Measurements from ENCODE around the gene ZNF865.

ZNF865 gene

DNA sequence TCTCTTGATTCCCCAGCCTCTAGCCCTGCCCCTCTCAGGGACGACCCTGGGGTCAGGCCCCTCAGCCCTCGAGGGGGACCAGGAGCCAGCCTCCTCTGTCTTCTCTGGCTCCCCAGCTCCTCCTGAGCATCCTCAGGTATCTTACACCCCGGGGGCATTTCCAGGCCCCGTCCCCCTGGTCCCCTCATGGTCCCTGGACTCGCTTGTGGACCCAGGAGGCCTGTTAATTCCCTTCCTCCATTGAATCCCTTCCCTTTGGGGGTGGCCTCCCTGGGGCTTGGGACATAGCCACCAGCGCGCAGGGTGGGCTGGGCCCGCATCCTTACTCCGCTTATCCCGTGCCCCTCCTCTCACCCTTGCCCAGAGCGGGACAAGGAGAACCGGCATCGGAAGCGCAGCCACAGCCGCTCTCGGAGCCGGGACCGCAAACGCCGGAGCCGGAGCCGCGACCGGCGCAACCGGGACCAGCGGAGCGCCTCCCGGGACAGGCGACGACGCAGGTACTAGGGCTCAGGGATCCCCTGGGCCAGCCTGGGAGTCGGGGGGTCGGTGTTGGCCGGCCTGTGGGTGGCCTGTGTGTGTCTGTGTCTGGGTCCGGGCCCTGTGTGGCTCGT is 53.5 kb downstream of the ZNF865 start:
- no peak for DNase-seq (ENCODE audit: low spot score)

DNA sequence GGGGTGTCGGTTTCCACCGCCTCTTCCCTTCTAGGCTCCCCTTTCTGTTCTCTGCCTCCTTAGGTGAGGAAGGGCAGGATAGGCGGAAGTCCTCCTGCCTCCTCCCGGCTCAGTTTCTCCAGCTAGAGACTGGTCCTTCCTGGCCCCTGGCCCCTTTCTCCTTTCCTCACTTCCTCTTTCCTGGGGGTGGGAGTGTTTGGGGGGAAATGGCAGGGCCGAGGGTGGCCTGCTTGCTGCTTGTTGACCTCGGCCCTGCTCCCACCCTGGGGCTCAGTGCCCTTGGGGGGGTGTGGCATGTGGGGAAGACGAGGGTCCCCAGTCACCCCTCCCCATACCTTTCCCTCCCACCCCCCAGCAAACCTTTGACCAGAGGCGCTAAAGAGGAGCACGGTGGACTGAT is 54.4 kb downstream of the ZNF865 start:
- DNase-seq (ENCODE audit: low spot score) = no peak

DNA sequence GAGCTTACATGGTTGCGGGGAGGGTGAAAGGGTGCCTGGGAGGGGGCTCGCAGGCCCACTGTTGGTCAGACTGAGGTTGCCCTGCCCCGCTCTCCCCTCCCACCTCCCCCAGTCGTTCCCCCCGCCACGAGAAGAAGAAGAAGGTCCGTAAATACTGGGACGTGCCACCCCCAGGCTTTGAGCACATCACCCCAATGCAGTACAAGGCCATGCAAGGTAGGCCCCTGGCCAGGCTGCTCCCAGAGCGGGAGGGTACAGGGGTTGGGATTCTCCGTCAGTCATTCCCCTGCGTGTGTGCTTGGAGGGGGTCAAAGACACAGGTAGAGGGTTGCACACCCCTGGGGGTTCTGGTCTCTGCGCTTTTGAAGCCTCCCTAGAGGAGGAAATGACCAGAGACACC is 55.0 kb downstream of the ZNF865 start:
- no peak for DNase-seq (ENCODE audit: low spot score)

DNA sequence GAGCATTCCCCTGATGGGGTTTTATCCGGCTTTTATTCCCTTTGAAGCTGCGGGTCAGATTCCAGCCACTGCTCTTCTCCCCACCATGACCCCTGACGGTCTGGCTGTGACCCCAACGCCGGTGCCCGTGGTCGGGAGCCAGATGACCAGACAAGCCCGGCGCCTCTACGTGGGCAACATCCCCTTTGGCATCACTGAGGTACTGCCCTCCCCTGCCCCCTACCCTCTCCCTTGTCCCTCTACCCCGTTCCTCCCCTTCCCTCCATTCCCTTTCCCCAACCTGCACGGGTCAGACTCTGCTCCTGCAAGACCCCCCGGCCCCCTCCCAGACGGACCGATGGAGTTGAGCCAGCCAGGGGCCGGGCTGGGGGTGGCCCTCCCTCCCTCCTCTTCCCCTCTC is 55.5 kb downstream of the ZNF865 start:
- DNase-seq (ENCODE audit: low spot score) = no peak

DNA sequence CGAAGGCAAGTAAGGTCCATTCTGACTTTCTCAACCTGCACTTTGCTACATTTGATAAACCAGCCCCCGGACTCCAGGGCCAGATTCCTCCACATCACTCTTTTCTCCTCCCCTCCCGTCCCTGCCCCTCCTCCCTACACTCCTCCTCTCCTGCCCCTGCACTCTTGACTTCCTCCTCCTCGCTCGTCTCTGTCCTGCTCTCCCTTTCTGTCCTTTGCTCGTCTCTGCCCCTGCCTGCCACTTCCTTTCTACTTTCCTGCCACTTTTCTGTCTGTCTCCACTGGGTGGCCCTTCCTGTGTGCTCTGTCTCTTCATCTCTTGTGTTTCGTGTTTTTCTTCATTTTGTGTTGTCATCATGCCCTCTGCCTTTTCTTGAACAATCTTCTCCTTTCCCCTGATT is 56.4 kb downstream of the ZNF865 start:
- DNase-seq (ENCODE audit: low spot score) = no peak

DNA sequence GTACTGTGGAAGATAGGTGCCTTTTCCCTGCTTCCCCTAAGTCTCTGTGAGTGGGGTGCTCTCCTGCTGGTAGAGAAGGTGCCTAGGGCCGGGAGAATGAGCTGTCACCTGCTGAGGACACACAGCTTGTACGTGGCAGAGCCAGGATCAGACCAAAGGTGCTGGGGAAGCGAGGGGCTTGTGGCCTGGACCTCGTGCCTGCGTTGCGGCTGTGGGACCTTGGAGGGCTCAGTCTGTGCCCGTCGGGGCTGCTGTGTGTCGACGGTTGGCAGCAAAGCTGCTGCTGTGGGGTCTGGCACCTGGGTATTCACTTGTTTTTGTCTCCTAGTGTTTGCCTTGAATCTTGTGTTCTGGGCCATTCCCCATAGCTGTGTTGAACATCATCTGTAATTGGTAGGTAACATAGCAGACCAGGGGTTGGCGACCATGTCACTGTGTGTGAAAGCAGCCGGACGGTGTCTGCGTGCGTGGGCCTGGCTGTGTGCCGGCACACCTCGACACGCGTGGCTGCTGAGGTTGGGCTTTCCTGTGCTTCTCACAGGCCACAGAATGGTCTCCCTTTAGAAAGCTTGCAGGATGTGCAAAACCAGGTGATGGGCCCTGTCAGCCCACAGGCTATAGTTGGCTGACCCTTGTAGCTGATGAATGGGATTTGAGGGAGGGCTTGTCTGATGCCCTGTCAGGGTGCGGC is 58.5 kb downstream of the ZNF865 start:
- no peak for DNase-seq (ENCODE audit: low spot score)

DNA sequence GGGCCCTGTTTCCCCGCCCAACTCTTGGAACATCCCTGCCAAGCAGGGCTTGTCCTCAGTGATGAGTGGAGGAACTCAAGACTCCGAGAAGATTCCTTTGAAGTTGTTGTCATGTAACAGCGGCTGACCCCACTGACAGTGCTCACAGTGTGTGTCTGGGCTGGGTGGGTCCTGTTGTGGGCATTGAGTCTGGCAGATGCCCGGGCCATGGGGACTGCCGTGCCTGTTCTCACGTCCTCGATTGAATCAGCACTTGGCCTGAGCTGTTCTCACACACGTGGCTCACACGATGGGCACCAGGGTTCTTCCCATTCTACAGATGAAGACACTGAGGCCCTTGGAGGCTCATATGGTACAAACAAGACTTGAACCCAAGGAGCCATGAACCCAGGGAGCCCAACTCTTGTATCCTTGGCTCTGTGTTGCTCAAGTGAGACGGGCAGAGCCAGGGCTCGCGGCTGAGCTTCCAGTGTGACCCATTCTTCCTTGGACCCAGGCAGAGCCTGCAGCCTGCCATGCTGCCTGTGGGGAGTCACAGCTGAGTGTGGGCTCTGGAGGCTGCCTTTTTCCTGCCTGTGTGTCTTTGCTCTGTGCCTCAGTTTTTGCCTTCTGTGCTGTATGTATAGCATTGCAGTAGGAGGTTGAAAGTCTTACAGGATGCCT is 61.0 kb downstream of the ZNF865 start:
- DNase-seq (ENCODE audit: low spot score) = no peak
